HG03175 (cell line): ENCODE data around the gene ZNF90.
"Not testable (repeated sequence)": the region's sequence is repeated elsewhere in the genome, so short reads cannot be mapped to it uniquely, and the experiment has no call there.

Source experiments
- ATAC-seq: cut with Tn5 transposase; IDR thresholded peaks from one replicate; pipeline ENCODE4 v1.9.1; 2021; ENCODE audit warnings: mild to moderate bottlenecking, moderate library complexity; ENCODE audit not compliant: unreplicated experiment

Gene ZNF90

DNA sequence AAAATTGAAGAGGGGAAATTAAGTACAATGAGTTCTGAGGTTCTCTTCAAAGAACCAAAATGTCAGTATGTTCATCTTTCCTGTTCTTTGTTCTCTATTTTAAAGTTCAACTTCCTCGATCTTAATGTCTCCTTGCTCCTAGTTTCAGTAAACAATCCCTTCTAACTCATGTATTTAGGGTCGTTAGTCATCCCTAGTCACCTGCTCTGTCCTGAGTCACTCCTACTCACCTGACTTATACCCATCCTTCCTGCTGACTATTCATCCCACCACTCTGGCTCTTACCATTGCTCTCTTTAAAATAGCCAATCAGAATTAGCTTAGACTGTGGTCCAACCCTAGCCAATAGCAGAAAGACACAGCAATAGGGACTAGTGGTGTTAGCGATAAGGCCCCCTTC lies 24.3 kb downstream of the ZNF90 start:
- no peak for ATAC-seq

DNA sequence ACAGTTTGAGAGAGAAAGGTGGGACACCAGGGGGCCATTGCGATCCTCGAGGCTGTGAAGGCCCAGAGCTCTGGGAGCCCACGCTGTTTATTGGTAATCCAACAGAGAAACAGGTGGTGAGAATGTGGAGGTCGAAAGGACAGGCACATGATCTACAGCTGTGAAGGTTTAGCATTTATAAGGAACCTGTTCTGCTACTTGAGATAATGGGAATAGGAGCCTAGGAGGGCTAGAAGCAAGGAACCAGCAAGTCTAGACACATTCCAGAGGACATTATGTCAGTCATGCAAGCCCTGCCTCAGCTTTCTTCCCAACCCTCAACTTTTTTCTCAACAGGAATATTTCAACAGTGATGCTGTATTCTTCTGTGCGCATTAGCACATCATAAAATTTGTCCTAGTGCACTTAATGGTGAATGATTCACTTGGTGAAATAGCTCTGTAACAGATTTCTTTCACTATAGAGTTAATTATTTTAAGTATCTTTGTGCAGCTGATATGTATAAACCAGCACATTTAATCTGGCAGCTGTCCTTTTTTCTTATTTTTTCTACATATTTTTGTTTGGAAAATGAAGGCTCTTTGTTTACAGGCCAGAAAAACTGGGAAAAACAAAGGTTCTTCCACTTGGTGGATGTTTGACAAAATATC lies 25.4 kb downstream of the ZNF90 start:
- ATAC-seq = no peak

DNA sequence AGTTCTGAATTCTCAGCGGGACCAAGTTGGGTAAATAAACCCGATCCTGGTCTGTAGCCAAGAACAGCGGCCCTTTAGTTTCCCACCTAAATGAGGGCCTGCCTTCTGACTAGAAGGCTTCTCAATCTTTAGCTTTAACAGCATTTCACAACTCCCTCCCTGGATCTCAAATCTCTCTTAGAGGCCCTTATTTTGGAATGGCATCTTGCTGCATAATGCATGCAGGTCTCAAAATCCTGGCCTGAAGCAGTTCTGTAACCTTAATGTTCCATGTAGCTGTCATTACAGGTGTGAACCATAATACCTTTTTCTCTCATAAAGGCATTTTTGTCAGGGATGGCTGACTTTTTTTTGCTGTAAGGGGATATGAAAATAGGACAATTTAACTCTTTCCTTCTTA lies 29.5 kb downstream of the ZNF90 start:
- ATAC-seq = no peak

DNA sequence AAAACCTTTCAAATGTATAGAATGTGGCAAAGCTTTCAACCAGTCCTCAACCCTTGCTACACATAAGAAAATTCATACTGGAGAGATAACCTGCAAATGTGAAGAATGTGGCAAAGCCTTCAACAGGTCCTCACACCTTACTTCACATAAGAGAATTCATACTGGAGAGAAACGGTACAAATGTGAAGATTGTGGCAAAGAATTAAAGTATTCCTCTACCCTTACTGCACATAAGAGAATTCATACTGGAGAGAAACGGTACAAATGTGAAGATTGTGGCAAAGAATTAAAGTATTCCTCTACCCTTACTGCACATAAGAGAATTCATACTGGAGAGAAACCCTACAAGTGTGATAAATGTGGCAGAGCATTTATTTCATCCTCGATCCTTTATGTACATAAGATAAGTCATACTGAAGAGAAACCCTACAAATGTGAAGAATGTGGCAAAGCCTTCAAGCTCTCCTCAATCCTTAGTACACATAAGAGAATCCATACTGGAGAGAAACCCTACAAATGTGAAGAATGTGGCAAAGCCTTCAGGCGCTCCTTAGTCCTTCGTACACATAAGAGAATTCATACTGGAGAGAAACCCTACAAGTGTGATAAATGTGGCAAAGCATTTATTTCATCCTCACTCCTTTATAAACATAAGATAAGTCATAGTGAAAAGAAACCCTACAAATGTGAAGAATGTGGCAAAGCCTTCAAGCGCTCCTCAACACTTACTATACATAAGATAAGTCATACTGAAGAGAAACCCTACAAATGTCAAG lies 40.5 kb downstream of the ZNF90 start:
- not testable (repeated sequence) for ATAC-seq

DNA sequence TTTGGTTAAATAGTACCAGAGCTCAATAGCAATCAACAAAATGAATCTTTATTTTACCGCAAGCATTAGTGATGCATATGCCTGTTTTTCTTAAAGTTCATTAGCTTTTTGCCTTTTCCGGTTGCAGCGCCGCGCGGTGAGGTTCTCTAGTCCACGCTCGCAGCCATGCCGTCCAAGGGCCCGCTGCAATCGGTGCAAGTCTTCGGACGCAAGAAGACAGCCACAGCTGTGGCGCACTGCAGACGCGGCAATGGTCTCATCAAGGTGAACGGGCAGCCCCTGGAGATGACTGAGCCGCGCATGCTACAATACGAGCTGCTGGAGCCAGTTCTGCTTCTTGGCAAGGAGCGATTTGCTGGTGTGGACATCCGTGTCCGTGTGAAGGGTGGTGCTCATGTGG lies 47.1 kb downstream of the ZNF90 start:
- no peak for ATAC-seq

DNA sequence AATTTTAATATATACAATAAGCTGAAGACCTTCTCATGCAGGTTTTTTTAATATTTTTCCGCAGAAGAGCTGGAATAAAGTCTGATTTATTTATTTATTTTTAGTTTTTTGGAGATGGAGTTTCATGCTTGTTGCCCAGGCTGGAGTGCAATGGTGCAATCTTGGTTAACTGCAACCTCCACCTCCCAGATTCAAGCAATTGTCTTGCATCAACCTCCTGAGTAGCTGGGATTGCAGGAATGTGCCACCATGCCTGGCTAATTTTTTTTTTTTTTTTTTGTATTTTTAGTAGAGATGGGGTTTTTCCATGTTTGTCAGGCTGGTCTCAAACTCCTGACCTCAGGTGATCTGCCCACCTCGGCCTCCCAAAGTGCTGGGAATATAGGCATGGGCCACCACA lies 55.1 kb downstream of the ZNF90 start:
- ATAC-seq = not testable (repeated sequence)

DNA sequence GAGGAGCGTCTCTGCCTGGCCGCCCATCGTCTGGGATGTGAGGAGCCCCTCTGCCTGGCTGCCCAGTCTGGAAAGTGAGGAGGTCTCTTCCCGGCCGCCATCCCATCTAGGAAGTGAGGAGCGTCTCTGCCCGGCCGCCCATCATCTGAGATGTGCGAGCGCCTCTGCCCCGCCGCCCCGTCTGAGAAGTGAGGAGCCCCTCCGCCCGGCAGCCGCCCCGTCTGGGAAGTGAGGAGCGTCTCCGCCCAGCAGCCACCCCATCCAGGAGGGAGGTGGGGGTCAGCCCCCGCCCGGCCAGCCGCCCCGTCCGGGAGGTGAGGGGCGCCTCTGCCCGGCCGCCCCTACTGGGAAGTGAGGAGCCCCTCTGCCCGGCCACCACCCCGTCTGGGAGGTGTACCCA lies 59.9 kb downstream of the ZNF90 start:
- not testable (repeated sequence) for ATAC-seq

DNA sequence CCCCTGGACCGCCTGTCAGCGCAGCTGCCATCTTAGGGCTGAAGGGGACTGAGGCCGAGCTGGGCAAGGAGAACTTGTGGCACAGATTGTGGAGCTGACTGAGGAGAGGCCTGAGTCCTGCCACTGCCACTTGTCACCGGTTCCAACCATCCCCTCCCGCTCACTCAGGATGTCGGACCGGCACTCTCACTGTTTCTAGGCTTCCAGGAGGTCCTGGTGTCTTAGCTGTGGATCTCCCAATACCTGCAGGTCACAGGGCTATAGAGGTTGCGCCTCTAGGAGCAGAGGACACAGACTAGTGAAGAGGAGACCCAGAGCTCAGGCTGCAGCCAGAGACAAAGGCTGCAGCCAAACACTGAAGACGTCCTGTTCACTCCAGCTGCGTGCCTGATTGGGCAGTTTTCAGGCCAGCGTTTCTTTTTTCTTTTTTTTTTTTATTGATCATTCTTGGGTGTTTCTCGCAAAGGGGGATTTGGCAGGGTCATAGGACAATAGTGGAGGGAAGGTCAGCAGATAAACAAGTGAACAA lies 73.9 kb downstream of the ZNF90 start:
- no peak for ATAC-seq

DNA sequence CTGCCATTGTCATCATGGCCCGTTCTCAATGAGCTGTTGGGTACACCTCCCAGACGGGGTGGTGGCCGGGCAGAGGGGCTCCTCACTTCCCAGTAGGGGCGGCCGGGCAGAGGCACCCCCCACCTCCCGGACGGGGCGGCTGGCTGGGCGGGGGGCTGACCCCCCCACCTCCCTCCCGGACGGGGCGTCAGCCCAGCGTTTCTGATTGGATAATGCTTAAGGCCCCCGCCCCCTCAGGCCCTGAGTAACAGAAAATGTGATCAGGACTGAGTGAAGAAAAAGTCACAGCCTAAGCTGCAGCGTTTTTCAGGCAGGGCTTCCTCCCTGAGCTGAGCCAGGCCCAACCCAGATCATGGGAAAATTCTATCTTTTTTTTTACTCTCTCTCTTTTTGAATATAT lies 74.7 kb downstream of the ZNF90 start:
- not testable (repeated sequence) for ATAC-seq

DNA sequence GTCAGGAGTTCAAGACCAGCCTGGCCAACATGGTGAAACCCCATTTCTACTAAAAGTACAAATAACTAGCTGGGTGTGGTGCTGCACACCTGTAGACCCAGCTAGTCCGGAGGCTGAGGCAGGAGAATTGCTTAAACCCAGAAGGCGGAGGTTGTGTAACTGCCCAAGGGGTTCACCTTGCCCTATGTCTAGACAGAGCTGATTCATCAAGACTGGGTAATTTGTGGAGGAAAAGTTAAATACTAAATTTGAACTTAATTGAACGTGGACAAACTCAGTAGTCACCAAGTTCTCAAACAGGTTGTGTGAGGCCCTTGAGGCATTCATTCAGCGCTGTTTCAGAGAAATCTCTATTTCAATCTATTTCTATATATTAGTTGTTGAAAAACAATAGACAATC lies 75.5 kb downstream of the ZNF90 start:
- ATAC-seq = no peak

DNA sequence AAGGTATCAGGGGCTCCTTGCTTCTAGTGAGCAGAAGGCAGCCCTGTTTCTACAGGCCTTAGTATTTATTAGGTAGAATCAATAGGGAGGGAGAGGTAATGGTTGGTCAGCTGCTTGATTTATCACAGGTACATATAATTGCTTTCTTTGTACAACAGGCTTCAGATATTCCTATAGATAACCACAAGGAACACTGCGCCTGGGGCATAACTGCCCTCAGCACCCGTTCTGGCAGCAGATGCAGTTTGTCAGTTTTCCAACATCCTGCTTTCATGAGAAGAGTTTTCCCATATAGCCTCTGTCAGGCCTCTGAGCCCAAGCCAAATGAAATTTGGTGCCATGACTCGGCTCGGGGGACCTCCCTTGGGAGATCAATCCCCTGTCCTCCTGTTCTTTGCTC lies 76.8 kb downstream of the ZNF90 start:
- ATAC-seq = no peak

DNA sequence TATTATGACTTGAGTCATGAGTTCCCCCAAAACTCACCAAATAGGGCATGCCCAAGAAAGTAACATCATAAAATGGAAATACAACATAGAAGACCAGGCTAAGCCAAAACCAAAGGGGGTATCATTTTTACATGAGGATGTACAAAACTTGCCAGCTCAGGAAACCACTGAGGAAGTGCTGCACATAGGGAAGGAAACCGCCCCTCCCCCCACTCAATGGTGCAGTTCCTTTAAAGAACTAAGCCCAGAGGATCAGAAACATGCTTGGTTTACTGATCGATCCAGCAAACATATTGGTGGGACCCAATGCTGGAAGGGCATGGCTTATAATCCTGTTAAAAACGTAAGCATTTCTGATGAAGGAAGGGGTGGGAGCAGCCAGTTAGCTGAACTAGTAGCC lies 85.0 kb downstream of the ZNF90 start:
- ATAC-seq = no peak

DNA sequence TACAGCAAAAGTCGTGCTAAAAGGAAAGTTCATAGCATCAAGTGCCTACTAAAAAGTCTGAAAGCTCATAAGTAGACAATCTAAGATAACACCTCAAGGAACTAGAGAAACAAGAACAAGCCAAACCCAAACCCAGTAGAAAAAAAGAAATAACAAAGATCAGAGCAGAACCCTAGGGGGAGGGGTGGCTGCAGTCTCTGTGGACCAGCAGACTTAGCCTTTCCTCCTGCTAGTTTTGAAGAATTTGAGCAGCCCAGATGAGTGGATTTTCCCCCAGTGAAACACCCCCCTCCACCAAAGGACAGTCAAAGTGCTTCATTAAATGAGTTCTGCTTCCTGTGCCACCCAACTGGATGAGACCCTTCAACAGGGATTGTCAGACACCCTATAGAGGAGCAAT lies 86.7 kb downstream of the ZNF90 start:
- ATAC-seq = no peak

DNA sequence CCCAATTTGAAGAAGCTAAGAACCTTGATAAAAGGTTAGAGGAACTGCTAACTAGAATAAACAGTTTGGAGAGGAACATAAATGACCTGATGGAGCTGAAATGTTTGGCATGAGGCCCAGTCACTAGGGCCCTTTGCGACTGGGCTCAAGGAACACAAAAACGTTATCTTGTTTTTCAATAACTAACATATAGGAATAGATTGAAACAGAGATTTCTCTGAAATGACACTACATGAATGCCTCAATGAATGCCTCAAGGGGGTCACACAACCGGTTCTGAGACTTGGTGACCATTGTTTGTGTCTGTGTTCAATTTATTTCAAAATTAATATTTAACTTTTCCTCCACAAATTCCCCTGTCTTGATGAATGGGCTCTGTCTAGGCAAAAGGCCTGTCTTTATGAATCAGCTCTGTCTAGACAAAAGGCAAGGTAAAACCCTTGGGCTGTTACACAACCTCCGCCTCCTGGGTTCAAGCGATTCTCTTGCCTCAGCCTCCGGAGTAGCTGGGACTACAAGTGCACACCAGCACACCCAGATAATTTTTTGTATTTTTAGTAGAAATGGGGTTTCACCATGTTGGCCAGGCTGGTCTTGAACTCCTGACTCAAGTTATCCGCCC lies 88.3 kb downstream of the ZNF90 start:
- no peak for ATAC-seq

DNA sequence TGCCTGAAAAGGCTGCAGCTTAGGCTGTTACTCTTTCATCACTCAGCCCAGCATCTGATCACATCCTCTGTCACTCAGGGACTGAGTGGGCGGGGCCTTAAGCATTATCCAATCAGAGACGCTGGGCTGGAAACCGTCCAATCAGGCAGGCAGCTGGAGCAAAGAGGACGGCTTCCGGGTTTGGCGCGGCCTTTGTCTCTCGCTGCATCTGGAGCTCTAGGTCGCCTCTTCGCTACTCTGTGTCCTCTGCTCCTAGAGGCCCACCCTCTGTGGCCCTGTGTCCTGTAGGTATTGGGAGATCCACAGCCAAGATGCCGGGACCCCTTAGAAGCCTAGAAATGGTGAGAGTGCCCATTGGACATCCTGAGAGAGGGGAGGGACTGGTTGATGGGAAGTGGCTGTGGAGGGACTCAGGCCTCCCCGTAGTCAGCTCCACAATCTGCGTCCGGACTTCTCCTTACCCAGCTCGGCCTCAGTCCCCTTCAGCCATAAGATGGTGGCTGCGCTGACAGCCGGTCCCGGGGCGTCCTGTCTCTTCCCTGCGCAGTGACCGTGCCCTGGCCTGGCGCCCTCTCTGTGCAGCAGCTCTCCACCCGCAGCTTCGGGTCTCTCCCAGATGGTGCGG lies 89.3 kb downstream of the ZNF90 start, which contains the start of gene ZNF486:
Gene ZNF486, plus strand, starts transcription at position 195 of the 625 bp plus-strand sequence. Its CDS starts 117 bp downstream, at position 312.
- ATAC-seq = peak; percentile 88

DNA sequence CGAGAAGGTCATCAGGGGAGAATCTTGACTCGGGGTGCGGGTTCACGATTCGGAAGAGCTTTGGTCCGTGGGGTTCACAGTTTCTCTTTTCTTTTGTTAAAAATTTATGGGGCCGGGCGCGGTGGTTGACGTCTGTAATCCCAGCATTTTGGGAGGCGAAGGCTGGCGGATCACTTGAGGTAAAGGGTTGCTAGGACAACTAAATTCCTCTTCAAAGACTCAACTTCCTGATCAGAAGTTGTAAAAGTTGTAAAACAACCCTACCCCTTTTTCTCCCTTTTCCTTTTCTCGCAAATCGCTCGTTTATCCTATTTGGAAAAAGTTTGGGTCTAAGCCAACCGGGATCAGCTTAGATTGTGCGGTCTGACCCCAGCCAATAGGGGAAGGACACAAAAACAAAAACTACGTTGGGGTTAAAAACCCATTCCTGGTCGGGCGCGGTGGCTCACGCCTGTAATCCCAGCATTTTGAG lies 89.9 kb downstream of the ZNF90 start:
- ATAC-seq = no peak
